Activated CD4-positive, alpha-beta T cell treated with anti-CD3 and anti-CD28 coated beads, Interleukin-2, Interleukin-6, amounts not matched to agents 100 ng/mL and 50 ng/mL, durations not matched to agents 16 hours and 8 hours (primary cell): ENCODE results near the gene TMEM271.
A peak's percentile ranks its signal among the peaks of the same experiment; 100 is the strongest.
"Not testable (repeated sequence)": the region's sequence is repeated elsewhere in the genome, so short reads cannot be mapped to it uniquely, and the experiment has no call there.

Experiments used
- DNase-seq: peaks from one replicate; pipeline ENCODE4 v3.0.0-alpha.2; 2020

Gene TMEM271

DNA sequence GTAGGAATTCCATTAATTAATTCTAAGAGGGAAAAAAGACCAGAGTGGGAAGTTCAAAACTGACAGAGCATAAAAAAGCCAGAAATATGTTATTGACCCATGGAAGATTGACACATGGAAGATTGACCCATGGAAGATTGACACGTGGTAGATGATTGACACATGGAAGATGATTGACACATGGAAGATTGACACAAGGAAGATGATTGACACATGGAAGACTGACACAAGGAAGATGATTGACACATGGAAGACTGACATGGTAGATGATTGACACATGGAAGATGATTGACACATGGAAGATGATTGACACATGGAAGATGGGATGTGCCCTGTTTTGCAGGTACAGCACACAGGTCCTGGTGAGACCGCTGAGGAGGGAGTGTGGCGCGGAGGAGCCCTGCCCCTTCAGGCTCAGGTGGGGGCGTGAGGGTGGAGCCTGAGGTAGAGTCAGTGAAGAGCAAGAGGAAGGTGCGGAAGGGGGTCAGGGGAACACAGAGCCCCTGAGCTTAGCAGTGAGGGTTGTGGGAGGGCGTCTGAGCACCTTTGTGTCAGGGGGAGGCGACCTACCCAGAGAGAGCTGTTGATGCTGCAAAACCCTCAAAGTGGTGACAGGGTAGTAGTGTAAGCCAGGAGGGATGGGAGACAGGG, 33.4 kb upstream of the TMEM271 start:
- no peak for DNase-seq

- DNase-seq = no peak
Observed at GRCh38 chr4:608236-608635, 32.1 kb upstream of the TMEM271 start.

DNA sequence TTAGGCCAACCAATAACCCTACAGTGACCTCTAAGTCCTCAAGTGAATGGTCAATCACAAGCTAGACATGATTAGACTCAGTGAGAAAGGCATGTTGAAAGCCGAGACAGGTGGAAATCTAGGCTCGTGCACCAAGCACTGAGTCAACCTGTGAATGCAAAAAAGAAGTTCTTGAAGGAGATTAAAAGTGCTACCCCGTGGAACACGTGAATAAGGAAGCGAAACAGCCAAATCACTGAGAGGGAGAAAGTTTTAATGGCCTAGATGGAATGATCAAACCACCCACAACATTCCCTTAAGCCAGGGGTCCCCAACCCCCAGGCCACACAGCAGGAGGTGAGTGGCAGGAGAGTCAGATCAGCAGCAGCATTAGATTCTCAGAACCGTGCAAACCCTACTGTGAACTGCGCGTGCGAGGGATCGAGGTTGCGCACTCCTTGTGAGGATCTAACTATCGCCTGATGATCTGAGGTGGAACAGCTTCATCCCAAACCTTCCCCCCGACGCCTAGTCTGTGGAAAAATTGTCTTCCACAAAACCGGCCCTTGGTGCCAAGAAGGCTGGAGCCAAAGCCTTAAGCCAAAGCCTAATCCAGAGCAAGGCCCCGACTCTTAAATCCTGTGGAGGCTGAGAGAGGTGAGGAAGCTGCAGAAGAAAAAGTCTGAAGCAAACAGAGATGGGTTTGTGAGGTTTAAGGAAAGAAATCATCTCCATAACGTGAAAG, 29.8 kb upstream of the TMEM271 start:
- no peak for DNase-seq

DNA sequence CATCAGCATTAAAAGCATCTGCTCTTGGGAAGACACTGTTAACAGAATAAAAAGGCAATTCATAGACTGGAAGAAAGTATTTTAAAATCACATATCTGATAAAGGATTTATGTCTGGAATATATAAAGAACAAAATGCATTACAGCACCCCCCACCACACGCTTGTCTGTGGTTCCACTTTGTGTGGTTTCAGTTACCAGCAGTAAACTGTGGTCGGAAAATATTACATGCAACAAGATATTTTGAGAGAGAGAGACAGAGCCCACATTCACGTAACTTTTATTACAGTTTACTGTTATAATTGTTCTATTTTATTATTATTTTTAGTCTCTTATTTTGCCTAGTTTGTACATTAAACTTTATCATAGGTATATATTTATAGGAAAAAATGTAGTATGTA, 28.0 kb upstream of the TMEM271 start:
- peak; percentile 7 for DNase-seq

DNA sequence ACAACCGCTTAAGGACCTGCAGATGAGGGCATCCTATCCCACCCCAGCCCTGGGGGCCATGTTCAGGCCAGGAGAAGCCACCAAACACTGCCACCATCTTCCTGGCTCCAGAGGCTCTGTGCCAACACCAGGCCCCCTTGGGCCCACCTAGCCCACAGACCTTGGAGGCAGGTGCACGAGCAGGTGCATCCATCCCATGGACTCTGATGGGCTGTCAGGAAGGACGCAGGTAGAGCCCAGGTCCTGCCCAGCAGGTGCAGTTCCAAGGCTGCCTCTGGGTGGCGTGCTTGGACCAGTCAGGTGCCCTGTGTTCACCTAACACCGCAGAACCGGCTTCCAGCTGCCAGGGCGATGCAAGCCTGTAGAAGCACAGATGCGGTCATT, 26.5 kb upstream of the TMEM271 start:
- DNase-seq = peak; percentile 51

- DNase-seq = no peak
Observed at GRCh38 chr4:601612-602558, 25.8 kb upstream of the TMEM271 start.

GRCh38 chr4:600850-601515, 24.9 kb upstream of the TMEM271 start:
- no peak for DNase-seq

DNA sequence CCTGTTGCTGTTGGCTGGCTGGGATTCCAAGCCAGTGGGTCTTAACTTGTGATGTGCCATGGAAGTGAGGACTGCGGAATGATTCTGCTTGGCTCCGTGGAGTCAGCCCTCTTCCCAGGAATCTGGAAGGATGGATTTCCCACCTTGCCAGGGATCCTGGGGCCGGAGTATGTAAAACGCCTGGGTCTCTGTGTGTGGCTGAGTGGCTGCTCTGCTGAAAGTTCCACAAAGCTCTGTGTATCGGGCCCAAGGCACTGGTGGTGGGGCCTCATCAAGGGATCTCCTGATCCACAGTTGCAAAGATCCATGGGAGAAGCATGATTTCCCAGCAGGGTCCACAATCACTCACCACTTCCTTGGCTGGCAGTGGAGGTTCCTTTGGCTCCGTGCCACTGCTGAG, 24.1 kb upstream of the TMEM271 start:
- no peak for DNase-seq

DNA sequence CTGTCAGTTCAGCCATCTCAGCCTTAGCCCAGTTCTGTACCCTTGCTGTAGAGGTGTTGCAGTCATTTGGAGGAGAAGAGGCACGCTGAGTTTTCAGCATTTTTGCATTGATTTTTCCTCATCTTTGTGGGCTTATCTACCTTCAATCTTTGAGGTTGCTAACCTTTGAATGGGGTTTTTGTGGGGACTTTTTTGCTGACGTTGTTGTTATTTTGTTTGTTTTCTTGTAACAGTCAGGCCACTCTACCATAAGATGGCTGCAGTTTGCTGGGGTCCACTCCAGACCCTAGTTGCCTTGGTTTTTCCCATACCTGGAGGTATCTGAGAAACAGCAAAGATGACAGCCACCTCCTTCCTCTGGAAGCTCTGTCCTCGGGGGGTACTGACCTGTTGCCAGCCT, 22.8 kb upstream of the TMEM271 start:
- no peak for DNase-seq

- no peak for DNase-seq
Observed at GRCh38 chr4:592825-593520, 16.9 kb upstream of the TMEM271 start.

DNA sequence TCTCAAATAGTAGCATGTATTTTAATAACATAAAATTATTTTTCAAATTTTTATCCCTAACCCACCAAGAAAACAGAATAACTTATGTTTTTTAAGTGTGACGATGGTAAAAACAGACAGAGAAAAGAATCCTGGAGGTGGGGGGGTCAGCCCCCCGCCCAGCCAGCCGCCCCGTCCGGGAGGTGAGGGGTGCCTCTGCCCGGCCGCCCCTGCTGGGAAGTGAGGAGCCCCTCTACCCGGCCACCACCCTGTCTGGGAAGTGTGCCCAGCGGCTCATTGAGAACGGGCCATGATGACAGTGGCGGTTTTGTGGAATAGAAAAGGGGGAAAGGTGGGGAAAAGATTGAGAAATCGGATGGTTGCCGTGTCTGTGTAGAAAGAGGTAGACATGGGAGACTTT, 16.1 kb upstream of the TMEM271 start:
- DNase-seq = not testable (repeated sequence)

DNA sequence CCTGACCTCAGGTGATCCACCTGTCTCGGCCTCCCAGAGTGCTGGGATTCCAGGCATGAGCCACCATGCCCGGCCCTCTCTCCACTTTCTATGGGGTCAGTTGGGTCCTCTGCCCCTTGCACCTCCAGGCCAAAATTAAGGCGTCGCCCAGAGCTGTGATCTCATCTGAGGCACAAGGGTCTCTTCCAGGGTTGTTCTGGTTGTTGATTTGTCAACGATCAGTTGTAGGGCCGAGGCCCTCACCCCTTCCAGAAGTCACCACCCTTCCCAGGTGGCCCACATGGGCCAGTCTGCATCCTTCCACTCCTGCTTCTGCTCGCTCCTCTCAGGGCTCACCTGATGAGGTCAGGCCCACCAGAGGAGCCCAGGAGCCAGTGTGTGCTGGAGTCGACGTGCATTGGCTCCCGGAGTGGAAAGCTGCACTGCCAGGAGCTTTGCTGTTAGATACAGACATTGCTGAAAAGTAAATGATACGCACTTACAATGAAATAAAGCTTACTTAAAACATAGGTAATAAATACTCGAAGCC, 14.3 kb upstream of the TMEM271 start:
- no peak for DNase-seq

DNA sequence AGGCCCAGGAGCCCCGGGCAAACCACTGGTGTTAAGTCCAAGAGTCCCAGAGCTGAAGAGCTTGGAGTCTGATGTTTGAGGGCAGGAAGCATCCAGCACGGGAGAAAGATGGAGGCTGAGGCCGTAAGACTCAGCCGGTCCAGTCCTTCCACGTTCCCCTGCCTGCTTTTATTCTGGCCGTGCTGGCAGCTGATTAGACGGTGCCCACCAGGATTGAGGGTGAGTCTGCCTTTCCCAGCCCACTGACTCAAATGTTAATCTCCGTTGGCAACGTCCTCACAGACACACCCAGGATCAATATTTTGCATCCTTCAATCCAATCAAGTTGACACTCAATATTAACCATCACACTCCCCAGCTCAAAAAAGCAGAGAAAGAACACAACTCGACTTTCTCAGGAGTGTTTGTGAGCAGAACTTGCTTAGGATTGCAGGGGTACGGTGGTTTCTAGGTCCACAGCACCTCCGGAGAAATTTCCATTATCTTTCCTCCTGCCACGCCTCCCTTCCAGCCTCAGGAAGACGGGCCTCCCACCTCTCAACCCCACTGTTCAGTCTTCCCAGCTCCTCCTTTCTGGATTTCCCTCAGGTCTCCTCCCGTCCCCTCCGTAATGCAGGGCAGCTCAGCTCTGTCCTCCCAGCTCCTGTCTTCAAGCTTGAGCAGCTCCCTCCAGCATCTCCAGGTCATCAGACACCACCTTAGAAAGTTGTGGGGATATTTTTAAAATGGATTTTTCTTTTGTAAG, 13.3 kb upstream of the TMEM271 start:
- no peak for DNase-seq

DNA sequence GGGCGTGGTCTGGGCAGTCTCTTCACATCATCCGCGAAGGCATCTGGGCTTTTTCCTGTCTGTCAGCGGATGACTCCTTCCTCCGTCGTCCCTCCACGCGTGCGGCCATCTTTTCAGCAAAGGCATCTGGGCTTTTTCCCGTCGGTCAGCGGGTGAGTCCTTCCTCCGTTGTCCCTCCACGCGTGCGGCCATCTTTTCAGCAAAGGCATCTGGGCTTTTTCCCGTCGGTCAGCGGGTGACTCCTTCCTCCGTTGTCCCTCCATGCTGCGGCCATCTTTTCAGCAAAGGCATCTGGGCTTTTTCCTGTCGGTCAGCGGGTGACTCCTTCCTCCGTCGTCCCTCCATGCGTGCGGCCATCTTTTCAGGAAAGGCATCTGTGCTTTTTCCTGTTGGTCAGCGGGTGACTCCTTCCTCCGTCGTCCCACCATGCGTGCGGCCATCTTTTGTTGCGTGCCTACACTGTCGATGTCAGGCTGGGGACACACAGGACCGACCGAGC, 12.3 kb upstream of the TMEM271 start:
- no peak for DNase-seq

GRCh38 chr4:587671-588350, 11.7 kb upstream of the TMEM271 start:
- DNase-seq = no peak

GRCh38 chr4:583820-584219, 7.7 kb upstream of the TMEM271 start:
- no peak for DNase-seq

- DNase-seq = no peak
Observed at GRCh38 chr4:581753-582361, 5.8 kb upstream of the TMEM271 start.

DNA sequence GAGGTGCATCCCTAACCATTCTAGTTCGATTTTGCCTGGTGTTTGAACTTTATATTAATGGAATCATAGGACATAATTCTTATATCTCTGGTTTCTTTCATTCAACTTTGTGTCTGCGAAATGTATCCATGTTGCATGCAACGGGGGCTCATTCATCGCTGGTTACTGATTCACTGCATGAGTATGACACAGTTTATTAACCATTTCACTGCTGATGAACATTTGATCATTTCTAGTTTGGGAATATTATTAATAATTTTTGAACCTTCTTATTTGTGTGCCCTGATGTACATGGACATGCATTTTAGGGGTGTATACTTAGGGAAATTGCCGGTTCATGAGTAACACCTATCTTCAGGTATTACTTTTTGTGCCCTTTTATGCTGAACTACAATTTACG, 5.1 kb upstream of the TMEM271 start:
- no peak for DNase-seq

DNA sequence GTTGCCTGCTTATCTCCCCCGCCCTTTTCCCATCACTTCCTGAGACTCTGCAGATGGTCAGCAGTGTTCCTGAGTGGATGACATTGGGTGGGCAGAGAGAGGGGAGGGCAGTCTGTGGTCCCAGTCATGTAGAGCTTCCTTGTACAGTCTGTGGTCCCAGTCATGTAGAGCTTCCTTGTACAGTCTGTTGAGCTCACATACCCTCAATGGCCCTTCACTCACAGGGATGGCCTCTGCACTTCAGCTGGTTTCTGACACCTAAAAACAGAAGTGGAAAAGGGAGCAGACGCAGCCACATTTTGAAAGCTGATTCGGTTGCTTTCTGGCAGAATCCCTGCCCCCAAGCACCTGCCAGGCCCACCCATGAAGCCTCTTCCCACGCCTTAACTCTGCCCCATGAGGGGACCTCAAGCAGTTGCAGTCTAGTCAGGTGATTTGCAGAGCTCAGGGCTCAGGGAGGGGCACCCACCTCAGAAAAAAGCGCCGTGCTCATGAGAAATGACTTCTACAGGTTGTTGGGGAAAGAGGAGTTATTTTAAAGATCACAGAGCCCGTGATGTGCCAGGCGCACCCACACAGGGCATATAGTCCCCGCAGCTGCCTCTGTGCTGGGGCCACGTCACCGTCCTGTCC, 3.6 kb upstream of the TMEM271 start:
- no peak for DNase-seq
